Small intestine (tissue), 7 donors: ENCODE data around the gene AHSG. TPM values are rescaled to one million over a fixed set of nuclear protein-coding genes. Genes with fewer than 3 reads are reported as not detected.

Experiments
- DNase-seq, 2 donors: peaks; one replicate each; pipeline versions ENCODE4 v3.0.0 to v3.0.0-alpha.2; 2013
- FAIRE-seq: peaks from 2 replicates; lab custom pipeline; 2012; peaks lifted over from hg19 to GRCh38; lab: Jason Lieb, UNC
- H3K27ac ChIP-seq, 3 donors: one replicate each; pipeline ENCODE4 v1.5.1; 2013; ENCODE audit warnings: low read length in 2 of 3, mild to moderate bottlenecking in 2 of 3, control low read depth in 1 of 3, inconsistent platforms in 1 of 3, low read depth in 1 of 3, moderate library complexity in 1 of 3
- H3K27me3 ChIP-seq, 3 donors: one replicate each; pipeline ENCODE4 v1.6.1; 2013; ENCODE audit warnings: low read length in 3 of 3, inconsistent platforms in 1 of 3; ENCODE audit not compliant: control insufficient read depth in 3 of 3, insufficient read depth in 3 of 3
- H3K36me3 ChIP-seq, 3 donors: one replicate each; pipeline ENCODE4 v1.6.1; 2013; ENCODE audit warnings: low read length in 3 of 3, inconsistent platforms in 1 of 3, low read depth in 1 of 3, mild to moderate bottlenecking in 1 of 3, moderate library complexity in 1 of 3; ENCODE audit not compliant: control insufficient read depth in 3 of 3, insufficient read depth in 2 of 3
- H3K4me1 ChIP-seq, 3 donors: one replicate each; pipeline ENCODE4 v1.6.1; 2013; ENCODE audit warnings: low read length in 2 of 3, inconsistent platforms in 1 of 3, low read depth in 1 of 3, mild to moderate bottlenecking in 1 of 3, moderate library complexity in 1 of 3; ENCODE audit not compliant: control insufficient read depth in 3 of 3, insufficient read depth in 2 of 3
- H3K4me3 ChIP-seq, 3 donors: one replicate each; pipeline ENCODE4 v1.5.1; 2013; ENCODE audit warnings: low read length in 3 of 3, control low read depth in 1 of 3, inconsistent platforms in 1 of 3, low read depth in 1 of 3, mild to moderate bottlenecking in 1 of 3, moderate library complexity in 1 of 3
- H3K9me3 ChIP-seq, 2 donors: one replicate each; pipeline ENCODE4 v1.6.1; 2013; ENCODE audit warnings: low read depth in 1 of 2, low read length in 1 of 2; ENCODE audit not compliant: control insufficient read depth in 2 of 2, insufficient read depth in 1 of 2
- WGBS, 3 donors: extraction: QIAGEN DNeasy Blood & Tissue Kit; methylation state at CpG; one replicate each; pipeline ENCODE4 v1.1.7; 2013; 5-methylcytosine and 5-hydroxymethylcytosine counted together
- polyA plus RNA-seq, 4 donors: library from polyadenylated mRNA; stranded (reverse) in 3 of 4; unstranded in 1 of 4; fragments of 200-250 nt in 3 of 4; fragments of 120-200 nt in 1 of 4; gene quantifications; one replicate each; pipeline versions ENCODE4 v1.2.1 to v1.2.3, GENCODE V29; 2013
- donor health status: healthy with polysubstance abuse.
- donor health status: control.
- donor health status: control.
- donor health status: Bipolar disorder and iron deficiency.
- donor health status: healthy.

Gene AHSG
- polyA plus RNA-seq, 4 donors: 0.04 to 0.53 TPM; not detected in 2

DNA sequence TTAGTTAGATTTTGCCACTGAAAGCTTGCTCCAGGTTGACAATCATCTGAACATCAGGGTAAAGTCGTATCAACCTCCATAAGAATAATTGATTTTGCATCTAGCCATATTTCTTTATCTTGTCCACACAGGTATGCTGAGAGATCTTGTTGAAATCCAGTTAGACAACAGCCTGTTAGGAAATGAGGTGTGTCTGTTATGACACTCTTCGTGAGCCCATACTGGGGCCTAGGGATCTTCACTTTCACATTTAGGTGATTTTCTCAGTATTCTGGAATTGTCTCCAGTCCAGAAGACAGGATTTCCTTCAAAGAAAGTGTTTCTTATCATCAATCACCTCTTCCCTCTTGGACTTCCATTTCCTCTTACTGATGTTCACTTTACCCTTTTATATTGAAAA lies 24.2 kb upstream of the AHSG start:
- Histone ChIP-seq H3K4me3 (no peak overlapping the region), H3K4me1 (peaks cover 6 to 31% (median 6%) of the 10 kb centered on the region in 3 donors), H3K27ac (peak overlapping the region in 1 of 3 donors; percentile 70), H3K9me3 (no peaks in the 10 kb centered on the region), H3K36me3 (peaks cover 2 to 8% (median 5%) of the 10 kb centered on the region in 3 donors), H3K27me3 (no peaks in the 10 kb centered on the region)
- WGBS, 3 donors: 19 to 51% (median 49%) methylated on average over 2 of the region's 2 CpGs
- FAIRE-seq (no peak), DNase-seq (peak in 1 of 2 donors; percentile 55)

GRCh38 chr3:186589121-186589520 lies 23.7 kb upstream of the AHSG start:
- H3K4me3 ChIP-seq: no peak overlapping the region
- H3K4me1 ChIP-seq: peaks cover 6 to 32% (median 6%) of the 10 kb centered on the region in 3 donors
- peak in 1 of 2 donors; percentile 36 for DNase-seq
- H3K36me3 ChIP-seq: peaks cover 0 to 7% (median 5%) of the 10 kb centered on the region in 3 donors
- H3K27ac ChIP-seq: peak overlapping the region in 1 of 3 donors; percentile 70
- FAIRE-seq: no peak
- no peaks in the 10 kb centered on the region for H3K27me3 ChIP-seq
- H3K9me3 ChIP-seq: no peaks in the 10 kb centered on the region
- 41 to 53% (median 47%) methylated on average over 3 of the region's 3 CpGs for WGBS, 3 donors

DNA sequence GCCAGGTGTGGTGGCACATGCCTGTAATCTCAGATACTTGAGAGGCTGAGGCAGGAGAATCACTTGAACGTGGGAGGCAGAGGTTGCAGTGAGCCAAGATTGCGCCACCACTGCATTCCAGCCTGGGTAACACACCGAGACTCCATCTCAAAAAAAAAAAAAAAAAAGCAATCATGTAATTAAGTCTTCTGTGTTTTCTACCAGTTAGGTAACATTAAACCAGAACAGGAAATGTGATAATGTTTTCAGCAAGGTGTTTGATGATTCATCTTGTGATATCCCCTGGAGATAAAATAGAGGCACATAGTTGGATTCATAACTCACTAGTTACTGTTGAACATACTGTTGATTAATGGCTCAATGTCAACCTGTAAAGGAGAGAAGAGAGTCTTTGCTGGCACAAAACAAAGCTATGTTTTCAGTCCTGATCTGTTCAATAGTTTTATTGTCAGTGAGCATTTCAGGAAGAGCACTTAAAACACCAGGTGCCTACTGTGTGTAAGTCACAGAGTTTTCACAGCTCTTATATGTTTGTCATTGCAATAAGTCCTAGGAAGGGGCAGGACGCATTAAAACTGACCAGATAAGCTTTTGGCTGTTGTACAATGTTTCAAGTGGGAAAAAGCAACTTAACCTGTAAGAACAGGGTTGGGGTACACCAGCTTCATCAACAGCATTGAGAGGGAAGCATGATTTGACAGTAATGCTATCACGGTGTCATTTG lies 22.8 kb upstream of the AHSG start:
- peaks cover 0 to 3% (median 3%) of the 10 kb centered on the region in 3 donors for H3K36me3 ChIP-seq
- H3K4me3 ChIP-seq: no peak overlapping the region
- 31 to 59% (median 46%) methylated on average over 5 of the region's 5 CpGs for WGBS, 3 donors
- FAIRE-seq (no peak), DNase-seq (peak; percentile 81 to 89)
- no peaks in the 10 kb centered on the region for H3K9me3 ChIP-seq
- H3K4me1 ChIP-seq: peaks cover 8 to 41% (median 11%) of the 10 kb centered on the region in 3 donors
- no peaks in the 10 kb centered on the region for H3K27me3 ChIP-seq
- peak overlapping the region; percentile 3 to 84 (median 80) for H3K27ac ChIP-seq

DNA sequence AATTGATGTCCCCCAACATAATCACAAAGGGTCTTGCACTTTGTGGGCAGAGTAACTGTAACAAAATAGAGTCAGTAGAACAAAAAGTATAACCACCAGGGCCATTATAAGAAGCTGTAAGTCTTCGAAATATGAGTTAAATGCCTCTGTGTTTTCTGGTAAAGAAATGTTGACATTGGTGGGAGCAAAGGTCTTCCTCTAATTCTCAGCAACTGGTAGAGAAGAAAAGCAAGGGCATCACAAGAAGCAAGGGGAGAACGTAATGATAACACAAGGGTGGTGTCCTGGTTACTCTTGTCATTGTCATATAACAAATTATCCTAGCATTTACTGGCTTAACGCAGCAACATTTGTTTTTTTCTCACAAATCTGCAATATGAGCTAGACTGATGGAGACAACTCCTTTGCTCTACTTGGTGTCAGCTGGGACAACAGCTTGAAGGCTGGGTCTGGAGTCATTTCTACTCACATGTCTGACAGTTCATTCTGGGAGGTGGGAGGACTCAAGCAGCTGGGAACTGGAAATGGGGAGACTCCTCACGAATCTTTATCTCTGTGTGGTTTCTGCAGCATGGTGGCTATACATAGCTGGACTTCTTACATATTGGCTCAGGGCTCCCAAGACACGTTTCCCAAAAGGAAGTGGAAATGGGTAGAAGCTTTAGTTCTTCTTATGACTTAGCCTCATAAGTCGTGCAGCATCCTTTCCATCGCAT lies 22.1 kb upstream of the AHSG start:
- DNase-seq (peak in 1 of 2 donors; percentile 65), FAIRE-seq (no peak)
- peak overlapping the region in 2 of 3 donors; percentile 80 to 84 for H3K27ac ChIP-seq
- H3K4me1 ChIP-seq: peaks cover 8 to 41% (median 11%) of the 10 kb centered on the region in 3 donors
- no peaks in the 10 kb centered on the region for H3K27me3 ChIP-seq
- peaks cover 0 to 3% (median 0%) of the 10 kb centered on the region in 3 donors for H3K36me3 ChIP-seq
- H3K4me3 ChIP-seq: no peak overlapping the region
- no peaks in the 10 kb centered on the region for H3K9me3 ChIP-seq
- 72 to 75% (median 73%) methylated on average over 7 of the region's 7 CpGs for WGBS, 3 donors

DNA sequence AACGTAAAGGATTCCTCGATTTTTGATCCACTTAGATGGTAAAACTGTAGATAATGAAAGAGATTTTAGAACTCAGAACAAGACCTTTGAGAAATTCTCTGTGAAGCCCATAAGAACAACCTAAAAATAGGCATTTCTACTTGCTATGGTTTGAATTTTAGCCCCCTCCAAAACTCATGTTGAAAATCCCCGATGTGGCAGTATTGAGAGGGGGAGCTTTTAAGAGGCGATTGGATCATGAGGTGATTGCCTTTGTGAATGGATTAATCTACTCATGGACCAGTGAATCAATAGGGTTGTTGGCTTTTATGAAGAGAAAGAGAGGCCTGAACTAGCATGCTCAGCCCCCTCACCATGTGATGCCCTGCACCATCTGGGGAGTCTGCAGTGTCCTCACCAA lies 20.2 kb upstream of the AHSG start:
- H3K27me3 ChIP-seq: no peaks in the 10 kb centered on the region
- no peak overlapping the region for H3K27ac ChIP-seq
- H3K36me3 ChIP-seq: no peaks in the 10 kb centered on the region
- H3K9me3 ChIP-seq: no peaks in the 10 kb centered on the region
- no peak overlapping the region for H3K4me3 ChIP-seq
- FAIRE-seq (no peak), DNase-seq (no peak)
- 92 to 97% (median 92%) methylated on average over 4 of the region's 4 CpGs for WGBS, 3 donors
- H3K4me1 ChIP-seq: peaks cover 8 to 41% (median 11%) of the 10 kb centered on the region in 3 donors

GRCh38 chr3:186593862-186594261 lies 19.0 kb upstream of the AHSG start:
- DNase-seq (peak; percentile 78 to 88), FAIRE-seq (no peak)
- peaks cover 8 to 47% (median 11%) of the 10 kb centered on the region in 3 donors for H3K4me1 ChIP-seq
- H3K27ac ChIP-seq: peak overlapping the region in 2 of 3 donors; percentile 34 to 83
- no peaks in the 10 kb centered on the region for H3K9me3 ChIP-seq
- no peaks in the 10 kb centered on the region for H3K27me3 ChIP-seq
- H3K4me3 ChIP-seq: no peak overlapping the region
- WGBS, 3 donors: 24 to 64% (median 48%) methylated on average over 3 of the region's 3 CpGs
- H3K36me3 ChIP-seq: no peaks in the 10 kb centered on the region

DNA sequence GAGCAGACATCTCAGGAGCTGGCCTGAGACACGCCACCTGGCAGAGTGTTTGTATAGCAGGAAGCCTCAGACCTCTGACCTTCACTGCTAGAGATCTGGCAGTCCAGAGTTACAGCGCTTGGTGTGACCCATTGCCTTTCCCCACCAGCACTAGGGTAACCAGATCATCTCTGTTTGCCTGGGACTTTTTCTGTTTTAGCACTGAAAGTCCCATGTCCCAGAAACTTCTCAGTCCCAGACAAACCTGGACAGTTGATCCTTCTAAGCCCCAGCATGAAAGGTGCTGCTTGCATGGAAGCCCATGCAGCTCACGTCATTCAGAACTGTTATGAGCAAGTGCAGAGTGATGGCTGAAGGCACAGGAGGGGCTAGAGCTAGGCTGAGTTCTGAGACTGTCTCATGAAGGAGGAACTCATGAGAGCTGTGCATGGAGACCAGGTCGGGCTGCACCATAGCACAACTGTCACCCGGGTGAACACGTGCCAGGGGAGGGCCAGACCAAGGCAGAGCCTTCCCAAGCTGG lies 18.2 kb upstream of the AHSG start:
- FAIRE-seq (no peak), DNase-seq (peak in 1 of 2 donors; percentile 26)
- Histone ChIP-seq H3K27me3 (no peaks in the 10 kb centered on the region), H3K36me3 (no peaks in the 10 kb centered on the region), H3K4me1 (peaks cover 11 to 47% (median 13%) of the 10 kb centered on the region in 3 donors), H3K9me3 (no peaks in the 10 kb centered on the region), H3K27ac (peak overlapping the region in 2 of 3 donors; percentile 44 to 83), H3K4me3 (no peak overlapping the region)
- WGBS, 3 donors: 72 to 75% (median 74%) methylated on average over 6 of the region's 6 CpGs

DNA sequence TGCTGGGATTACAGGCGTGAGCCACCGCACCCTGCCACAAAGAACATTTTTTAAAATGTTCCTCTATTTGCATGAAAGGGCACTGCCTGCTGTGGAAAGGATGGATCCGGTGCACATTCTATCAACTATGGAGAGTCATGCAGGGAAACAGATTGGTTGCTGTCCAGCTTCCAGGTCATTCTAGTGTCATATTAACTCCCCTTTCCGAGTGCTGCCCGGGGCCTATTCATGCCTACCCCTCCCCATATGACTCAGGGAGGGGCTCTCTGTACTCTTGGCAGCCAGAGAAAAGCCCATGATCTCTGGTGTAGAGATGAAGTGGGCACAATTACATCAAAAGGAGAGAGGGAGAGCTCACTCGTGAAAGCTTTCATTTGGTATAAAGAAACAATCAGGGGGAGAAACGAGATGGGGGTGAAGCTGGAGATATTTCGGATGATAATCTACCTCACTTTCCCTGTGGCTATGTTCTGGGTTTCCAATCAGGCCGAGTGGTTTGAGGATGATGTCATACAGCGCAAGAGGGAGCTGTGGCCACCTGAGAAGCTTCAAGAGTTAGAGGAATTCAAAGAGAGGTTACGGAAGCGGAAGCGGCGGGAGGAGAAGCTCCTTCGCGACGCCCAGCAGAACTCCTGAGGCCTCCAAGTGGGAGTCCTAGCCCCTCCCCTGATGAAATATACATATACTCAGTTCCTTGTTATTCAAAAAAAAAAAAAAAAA lies 16.1 kb upstream of the AHSG start:
- H3K4me1 ChIP-seq: peaks cover 7 to 42% (median 7%) of the 10 kb centered on the region in 3 donors
- no peaks in the 10 kb centered on the region for H3K27me3 ChIP-seq
- H3K36me3 ChIP-seq: no peaks in the 10 kb centered on the region
- no peak overlapping the region for H3K27ac ChIP-seq
- H3K4me3 ChIP-seq: no peak overlapping the region
- H3K9me3 ChIP-seq: no peaks in the 10 kb centered on the region
- DNase-seq: no peak
- FAIRE-seq: no peak
- WGBS, 3 donors: 71 to 86% (median 81%) methylated on average over 17 of the region's 17 CpGs
